GM18861 (cell line): Measurements from ENCODE around the gene ITM2C.

Experiments used
- ATAC-seq: cut with Tn5 transposase; IDR thresholded peaks from one replicate; pipeline ENCODE4 v1.9.1; 2021; ENCODE audit not compliant: unreplicated experiment

ITM2C gene

GRCh38 chr2:230864605-230865306 lies at the start of gene ITM2C:
ITM2C (plus strand) TSS chr2:230864942; CDS start chr2:230865026, 84 bp downstream.
- ATAC-seq, result peak; percentile 64

- no peak for ATAC-seq
Observed at GRCh38 chr2:230815088-230815487, 49.7 kb upstream of the ITM2C start.

GRCh38 chr2:230816735-230817134 lies 48.0 kb upstream of the ITM2C start:
- ATAC-seq, result no peak

GRCh38 chr2:230819433-230819832 lies 45.3 kb upstream of the ITM2C start:
- no peak for ATAC-seq

- no peak for ATAC-seq
Observed at GRCh38 chr2:230821261-230821990, 43.3 kb upstream of the ITM2C start.

GRCh38 chr2:230821991-230822520 lies 42.7 kb upstream of the ITM2C start:
- ATAC-seq, result no peak

GRCh38 chr2:230823264-230823964 lies 41.3 kb upstream of the ITM2C start:
- ATAC-seq, result no peak

GRCh38 chr2:230824406-230824978 lies 40.2 kb upstream of the ITM2C start:
- ATAC-seq, result peak; percentile 47

- no peak for ATAC-seq
Observed at GRCh38 chr2:230825354-230825753, 39.4 kb upstream of the ITM2C start.

- ATAC-seq, result no peak
Observed at GRCh38 chr2:230827774-230828271, 36.9 kb upstream of the ITM2C start.

GRCh38 chr2:230828272-230828961 lies 36.3 kb upstream of the ITM2C start:
- ATAC-seq, result no peak

GRCh38 chr2:230829293-230829692 lies 35.4 kb upstream of the ITM2C start:
- no peak for ATAC-seq

- no peak for ATAC-seq
Observed at GRCh38 chr2:230829959-230830358, 34.8 kb upstream of the ITM2C start.

- no peak for ATAC-seq
Observed at GRCh38 chr2:230830428-230830827, 34.3 kb upstream of the ITM2C start.

- ATAC-seq, result no peak
Observed at GRCh38 chr2:230840301-230840700, 24.4 kb upstream of the ITM2C start.

GRCh38 chr2:230842473-230842872 lies 22.3 kb upstream of the ITM2C start:
- ATAC-seq, result no peak

- ATAC-seq, result no peak
Observed at GRCh38 chr2:230843132-230843531, 21.6 kb upstream of the ITM2C start.

GRCh38 chr2:230846360-230846759 lies 18.4 kb upstream of the ITM2C start:
- ATAC-seq, result no peak

- ATAC-seq, result peak; percentile 73
Observed at GRCh38 chr2:230847883-230848388, 16.8 kb upstream of the ITM2C start.

- ATAC-seq, result no peak
Observed at GRCh38 chr2:230849633-230850357, 14.9 kb upstream of the ITM2C start.
